K562 (cell line): ENCODE measurements around the gene SRP54. TPM values are rescaled to one million over a fixed set of nuclear protein-coding genes. Genes with fewer than 3 reads are reported as not detected.
A peak's percentile ranks its signal among the peaks of the same experiment; 100 is the strongest.

Experiments
- CCAR2 ChIP-seq: fragments of 200-400 bp; formaldehyde crosslinking; IDR thresholded peaks from 2 replicates; pipeline ENCODE4 v1.6.1; 2017; ENCODE audit warnings: mild to moderate bottlenecking, low read depth, low read length
- FOXP1 ChIP-seq: sonication (generic); formaldehyde crosslinking; IDR thresholded peaks from 2 replicates; pipeline ENCODE4 v1.8.0; 2022; ENCODE audit warnings: mild to moderate bottlenecking, missing genetic modification reagents
- HLTF ChIP-seq: fragments of 450-650 bp; IDR thresholded peaks from 2 replicates; pipeline ENCODE4 v1.6.1; 2016
- MYC ChIP-seq, 2 experiments: fragments of 250-450 bp in 1 of 2; sonication (Bioruptor Pico) in 1 of 2; IDR thresholded peaks; 2 replicates each; pipeline versions ENCODE4 v1.5.1 to v1.6.1; 2012 to 2021; ENCODE audit warnings: low read depth in 2 of 2, borderline replicate concordance in 1 of 2, improper control_type of control experiment in 1 of 2, low read length in 1 of 2, mild to moderate bottlenecking in 1 of 2, moderate library complexity in 1 of 2
- NFATC3 ChIP-seq: fragments of 450-650 bp; IDR thresholded peaks from 2 replicates; pipeline ENCODE4 v1.6.1; 2017; ENCODE audit warnings: mild to moderate bottlenecking
- OTX1 ChIP-seq: fragments of 450-650 bp; formaldehyde crosslinking; IDR thresholded peaks from 2 replicates; pipeline ENCODE4 v1.4.0; 2022; ENCODE audit warnings: mild to moderate bottlenecking
- POLR3A ChIP-seq: IDR thresholded peaks from 2 replicates; pipeline ENCODE4 v1.6.1; 2011; ENCODE audit warnings: borderline replicate concordance, mild to moderate bottlenecking, moderate library complexity; ENCODE audit not compliant: insufficient read length, insufficient read depth; ENCODE audit errors: extremely low read depth
- polyA plus RNA-seq, 8 experiments: library from polyadenylated mRNA; depleted of rRNA in 4 of 8; stranded (reverse) in 5 of 8; unstranded in 3 of 8; fragments of >200 nt; fragmentation: Nextera tagmentation in 2 of 8; fragmentation: Illumina TruSeq in 1 of 8; extraction: Ambion mirVana in 2 of 8; extraction: Trizol in 1 of 8; gene quantifications; 2 replicates each; pipeline versions ENCODE4 v1.2.1 to v1.2.3, GENCODE V29; 2011 to 2014; ENCODE audit warnings: inconsistent platforms in 1 of 8, missing spikeins in 1 of 8
- total RNA-seq, 7 experiments: library from RNA; depleted of rRNA in 6 of 7; stranded (reverse); fragments of >200 nt in 6 of 7; fragmentation: Illumina TruSeq in 2 of 7; extraction: Trizol in 2 of 7; gene quantifications; 2 replicates each; pipeline versions ENCODE4 v1.2.1 to v1.2.3, GENCODE V29; 2011 to 2021; ENCODE audit warnings: low replicate concordance in 1 of 7
- TF ChIP-seq, protein P1 (sequence below): sonication (generic); IDR thresholded peaks from 2 replicates; pipeline ENCODE4 v1.6.1; 2016
- TF ChIP-seq, protein P2 (sequence below): fragments of 450-650 bp; IDR thresholded peaks from 2 replicates; pipeline ENCODE4 v1.6.1; 2016; ENCODE audit warnings: mild to moderate bottlenecking, moderate library complexity
- TF ChIP-seq, protein P3 (sequence below): IDR thresholded peaks from 2 replicates; pipeline ENCODE4 v1.6.1; 2011; ENCODE audit not compliant: insufficient read length; ENCODE audit errors: extremely low read depth
- TF ChIP-seq, protein P4 (sequence below): sonication (generic); formaldehyde crosslinking; IDR thresholded peaks from 2 replicates; pipeline ENCODE4 v1.8.0; 2022; ENCODE audit warnings: mild to moderate bottlenecking, missing genetic modification reagents
- TF ChIP-seq, protein P5 (sequence below): sonication (generic); formaldehyde crosslinking; IDR thresholded peaks from 2 replicates; pipeline ENCODE4 v1.8.1; 2023; ENCODE audit warnings: mild to moderate bottlenecking, missing genetic modification reagents

Gene SRP54
- total and polyA plus RNA-seq, 9 of the 15 experiments (the other 6 are each of a cell fraction or from before 2014, with no cell fraction given), result 28.6 to 69.8 (median 51.7) TPM

DNA sequence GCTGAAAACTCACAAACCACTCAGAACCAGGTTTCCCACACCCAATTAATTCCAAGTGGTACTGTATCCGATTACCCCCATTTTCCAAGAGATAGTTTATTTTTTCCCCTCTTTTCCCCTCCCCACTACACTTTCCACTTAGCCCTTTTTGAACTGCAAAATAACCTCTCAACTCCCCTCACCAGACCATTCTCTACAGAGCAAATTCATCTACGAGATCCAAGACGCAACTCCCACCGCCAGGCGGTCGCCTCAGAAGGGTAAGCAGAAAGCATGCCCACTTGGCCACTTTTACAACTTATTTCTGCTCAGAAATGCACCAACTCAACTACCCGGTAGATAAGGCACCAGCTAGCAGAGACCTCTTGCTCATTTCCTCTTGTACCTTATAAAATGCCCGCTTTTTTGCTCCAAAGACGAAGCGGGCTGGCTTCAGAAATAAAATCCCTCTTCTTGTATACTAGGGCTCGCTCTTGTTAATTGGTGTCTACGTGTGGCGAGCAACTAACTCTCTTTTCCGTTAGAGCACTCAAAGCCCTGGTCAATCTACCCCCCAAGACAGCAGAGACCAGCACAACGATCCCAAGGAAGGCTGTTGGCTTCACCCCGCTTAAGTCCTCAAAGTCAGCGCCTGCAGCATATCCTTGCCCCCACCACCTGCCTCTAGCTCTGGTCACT, 910 bp upstream of the SRP54 start (continued):
- peak; percentile 71; the same call in 1 of the 2 replicates for TF ChIP-seq HLTF
- TF ChIP-seq, protein P1, sequence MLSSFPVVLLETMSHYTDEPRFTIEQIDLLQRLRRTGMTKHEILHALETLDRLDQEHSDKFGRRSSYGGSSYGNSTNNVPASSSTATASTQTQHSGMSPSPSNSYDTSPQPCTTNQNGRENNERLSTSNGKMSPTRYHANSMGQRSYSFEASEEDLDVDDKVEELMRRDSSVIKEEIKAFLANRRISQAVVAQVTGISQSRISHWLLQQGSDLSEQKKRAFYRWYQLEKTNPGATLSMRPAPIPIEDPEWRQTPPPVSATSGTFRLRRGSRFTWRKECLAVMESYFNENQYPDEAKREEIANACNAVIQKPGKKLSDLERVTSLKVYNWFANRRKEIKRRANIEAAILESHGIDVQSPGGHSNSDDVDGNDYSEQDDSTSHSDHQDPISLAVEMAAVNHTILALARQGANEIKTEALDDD, result peak; percentile 37; the same call in 1 of the 2 replicates
- TF ChIP-seq, protein P2, sequence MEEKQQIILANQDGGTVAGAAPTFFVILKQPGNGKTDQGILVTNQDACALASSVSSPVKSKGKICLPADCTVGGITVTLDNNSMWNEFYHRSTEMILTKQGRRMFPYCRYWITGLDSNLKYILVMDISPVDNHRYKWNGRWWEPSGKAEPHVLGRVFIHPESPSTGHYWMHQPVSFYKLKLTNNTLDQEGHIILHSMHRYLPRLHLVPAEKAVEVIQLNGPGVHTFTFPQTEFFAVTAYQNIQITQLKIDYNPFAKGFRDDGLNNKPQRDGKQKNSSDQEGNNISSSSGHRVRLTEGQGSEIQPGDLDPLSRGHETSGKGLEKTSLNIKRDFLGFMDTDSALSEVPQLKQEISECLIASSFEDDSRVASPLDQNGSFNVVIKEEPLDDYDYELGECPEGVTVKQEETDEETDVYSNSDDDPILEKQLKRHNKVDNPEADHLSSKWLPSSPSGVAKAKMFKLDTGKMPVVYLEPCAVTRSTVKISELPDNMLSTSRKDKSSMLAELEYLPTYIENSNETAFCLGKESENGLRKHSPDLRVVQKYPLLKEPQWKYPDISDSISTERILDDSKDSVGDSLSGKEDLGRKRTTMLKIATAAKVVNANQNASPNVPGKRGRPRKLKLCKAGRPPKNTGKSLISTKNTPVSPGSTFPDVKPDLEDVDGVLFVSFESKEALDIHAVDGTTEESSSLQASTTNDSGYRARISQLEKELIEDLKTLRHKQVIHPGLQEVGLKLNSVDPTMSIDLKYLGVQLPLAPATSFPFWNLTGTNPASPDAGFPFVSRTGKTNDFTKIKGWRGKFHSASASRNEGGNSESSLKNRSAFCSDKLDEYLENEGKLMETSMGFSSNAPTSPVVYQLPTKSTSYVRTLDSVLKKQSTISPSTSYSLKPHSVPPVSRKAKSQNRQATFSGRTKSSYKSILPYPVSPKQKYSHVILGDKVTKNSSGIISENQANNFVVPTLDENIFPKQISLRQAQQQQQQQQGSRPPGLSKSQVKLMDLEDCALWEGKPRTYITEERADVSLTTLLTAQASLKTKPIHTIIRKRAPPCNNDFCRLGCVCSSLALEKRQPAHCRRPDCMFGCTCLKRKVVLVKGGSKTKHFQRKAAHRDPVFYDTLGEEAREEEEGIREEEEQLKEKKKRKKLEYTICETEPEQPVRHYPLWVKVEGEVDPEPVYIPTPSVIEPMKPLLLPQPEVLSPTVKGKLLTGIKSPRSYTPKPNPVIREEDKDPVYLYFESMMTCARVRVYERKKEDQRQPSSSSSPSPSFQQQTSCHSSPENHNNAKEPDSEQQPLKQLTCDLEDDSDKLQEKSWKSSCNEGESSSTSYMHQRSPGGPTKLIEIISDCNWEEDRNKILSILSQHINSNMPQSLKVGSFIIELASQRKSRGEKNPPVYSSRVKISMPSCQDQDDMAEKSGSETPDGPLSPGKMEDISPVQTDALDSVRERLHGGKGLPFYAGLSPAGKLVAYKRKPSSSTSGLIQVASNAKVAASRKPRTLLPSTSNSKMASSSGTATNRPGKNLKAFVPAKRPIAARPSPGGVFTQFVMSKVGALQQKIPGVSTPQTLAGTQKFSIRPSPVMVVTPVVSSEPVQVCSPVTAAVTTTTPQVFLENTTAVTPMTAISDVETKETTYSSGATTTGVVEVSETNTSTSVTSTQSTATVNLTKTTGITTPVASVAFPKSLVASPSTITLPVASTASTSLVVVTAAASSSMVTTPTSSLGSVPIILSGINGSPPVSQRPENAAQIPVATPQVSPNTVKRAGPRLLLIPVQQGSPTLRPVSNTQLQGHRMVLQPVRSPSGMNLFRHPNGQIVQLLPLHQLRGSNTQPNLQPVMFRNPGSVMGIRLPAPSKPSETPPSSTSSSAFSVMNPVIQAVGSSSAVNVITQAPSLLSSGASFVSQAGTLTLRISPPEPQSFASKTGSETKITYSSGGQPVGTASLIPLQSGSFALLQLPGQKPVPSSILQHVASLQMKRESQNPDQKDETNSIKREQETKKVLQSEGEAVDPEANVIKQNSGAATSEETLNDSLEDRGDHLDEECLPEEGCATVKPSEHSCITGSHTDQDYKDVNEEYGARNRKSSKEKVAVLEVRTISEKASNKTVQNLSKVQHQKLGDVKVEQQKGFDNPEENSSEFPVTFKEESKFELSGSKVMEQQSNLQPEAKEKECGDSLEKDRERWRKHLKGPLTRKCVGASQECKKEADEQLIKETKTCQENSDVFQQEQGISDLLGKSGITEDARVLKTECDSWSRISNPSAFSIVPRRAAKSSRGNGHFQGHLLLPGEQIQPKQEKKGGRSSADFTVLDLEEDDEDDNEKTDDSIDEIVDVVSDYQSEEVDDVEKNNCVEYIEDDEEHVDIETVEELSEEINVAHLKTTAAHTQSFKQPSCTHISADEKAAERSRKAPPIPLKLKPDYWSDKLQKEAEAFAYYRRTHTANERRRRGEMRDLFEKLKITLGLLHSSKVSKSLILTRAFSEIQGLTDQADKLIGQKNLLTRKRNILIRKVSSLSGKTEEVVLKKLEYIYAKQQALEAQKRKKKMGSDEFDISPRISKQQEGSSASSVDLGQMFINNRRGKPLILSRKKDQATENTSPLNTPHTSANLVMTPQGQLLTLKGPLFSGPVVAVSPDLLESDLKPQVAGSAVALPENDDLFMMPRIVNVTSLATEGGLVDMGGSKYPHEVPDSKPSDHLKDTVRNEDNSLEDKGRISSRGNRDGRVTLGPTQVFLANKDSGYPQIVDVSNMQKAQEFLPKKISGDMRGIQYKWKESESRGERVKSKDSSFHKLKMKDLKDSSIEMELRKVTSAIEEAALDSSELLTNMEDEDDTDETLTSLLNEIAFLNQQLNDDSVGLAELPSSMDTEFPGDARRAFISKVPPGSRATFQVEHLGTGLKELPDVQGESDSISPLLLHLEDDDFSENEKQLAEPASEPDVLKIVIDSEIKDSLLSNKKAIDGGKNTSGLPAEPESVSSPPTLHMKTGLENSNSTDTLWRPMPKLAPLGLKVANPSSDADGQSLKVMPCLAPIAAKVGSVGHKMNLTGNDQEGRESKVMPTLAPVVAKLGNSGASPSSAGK, result no peak
- TF ChIP-seq OTX1, result no peak
- TF ChIP-seq, protein P3, sequence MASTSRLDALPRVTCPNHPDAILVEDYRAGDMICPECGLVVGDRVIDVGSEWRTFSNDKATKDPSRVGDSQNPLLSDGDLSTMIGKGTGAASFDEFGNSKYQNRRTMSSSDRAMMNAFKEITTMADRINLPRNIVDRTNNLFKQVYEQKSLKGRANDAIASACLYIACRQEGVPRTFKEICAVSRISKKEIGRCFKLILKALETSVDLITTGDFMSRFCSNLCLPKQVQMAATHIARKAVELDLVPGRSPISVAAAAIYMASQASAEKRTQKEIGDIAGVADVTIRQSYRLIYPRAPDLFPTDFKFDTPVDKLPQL, result peak; percentile 55
- TF ChIP-seq MYC (IDR thresholded peaks at IDR 0.05; ENCODE audit: low read depth, low read length), result no peak
- no peak for TF ChIP-seq MYC (CRISPR knock-in tag; IDR thresholded peaks at IDR 0.05; ENCODE audit: borderline replicate concordance, low read depth)
- TF ChIP-seq CCAR2, result no peak
- TF ChIP-seq, protein P4, sequence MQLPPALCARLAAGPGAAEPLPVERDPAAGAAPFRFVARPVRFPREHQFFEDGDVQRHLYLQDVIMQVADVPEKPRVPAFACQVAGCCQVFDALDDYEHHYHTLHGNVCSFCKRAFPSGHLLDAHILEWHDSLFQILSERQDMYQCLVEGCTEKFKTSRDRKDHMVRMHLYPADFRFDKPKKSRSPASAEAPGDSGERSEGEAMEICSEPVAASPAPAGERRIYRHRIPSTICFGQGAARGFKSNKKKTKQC (CRISPR knock-in tag), result no peak
- TF ChIP-seq FOXP1, result no peak
- TF ChIP-seq NFATC3, result no peak
- no peak for TF ChIP-seq POLR3A
- TF ChIP-seq, protein P5, sequence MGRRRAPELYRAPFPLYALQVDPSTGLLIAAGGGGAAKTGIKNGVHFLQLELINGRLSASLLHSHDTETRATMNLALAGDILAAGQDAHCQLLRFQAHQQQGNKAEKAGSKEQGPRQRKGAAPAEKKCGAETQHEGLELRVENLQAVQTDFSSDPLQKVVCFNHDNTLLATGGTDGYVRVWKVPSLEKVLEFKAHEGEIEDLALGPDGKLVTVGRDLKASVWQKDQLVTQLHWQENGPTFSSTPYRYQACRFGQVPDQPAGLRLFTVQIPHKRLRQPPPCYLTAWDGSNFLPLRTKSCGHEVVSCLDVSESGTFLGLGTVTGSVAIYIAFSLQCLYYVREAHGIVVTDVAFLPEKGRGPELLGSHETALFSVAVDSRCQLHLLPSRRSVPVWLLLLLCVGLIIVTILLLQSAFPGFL (CRISPR knock-in tag), result no peak
